Right lobe of liver (tissue), 6 donors: Measurements from ENCODE around the gene FNDC3B. TPM values are rescaled to one million over a fixed set of nuclear protein-coding genes. Genes with fewer than 3 reads are reported as not detected.

Source experiments
- ATAC-seq, 4 donors: fragments of 200-7000 bp; cut with Tn5 transposase; one replicate each; pipeline ENCODE4 v1.9.1; 2020; ENCODE audit warnings: mild to moderate bottlenecking in 4 of 4, moderate library complexity in 4 of 4
- DNase-seq, 3 donors: peaks; one replicate each; pipeline ENCODE4 v3.0.0-alpha.2; 2020
- H3K27ac ChIP-seq, 3 donors: fragments of 200-600 bp; one replicate each; pipeline ENCODE4 v1.8.0; 2022
- H3K27me3 ChIP-seq, 2 donors: fragments of 200-600 bp; one replicate each; pipeline ENCODE4 v1.8.0; 2022
- H3K36me3 ChIP-seq, 4 donors: fragments of 200-600 bp; sonication (generic) in 1 of 4; one replicate each; pipeline versions ENCODE4 v1.5.1 to v1.8.0; 2017 to 2022; ENCODE audit warnings: control low read depth in 1 of 4
- H3K4me1 ChIP-seq, 4 donors: fragments of 200-600 bp; sonication (generic) in 1 of 4; one replicate each; pipeline versions ENCODE4 v1.5.1 to v1.8.0; 2017 to 2022; ENCODE audit warnings: control low read depth in 1 of 4
- H3K4me3 ChIP-seq, 3 donors: fragments of 200-600 bp; one replicate each; pipeline ENCODE4 v1.8.0; 2022
- H3K9me3 ChIP-seq, 4 donors: fragments of 200-600 bp; sonication (generic) in 1 of 4; one replicate each; pipeline versions ENCODE4 v1.5.1 to v1.8.0; 2017 to 2022; ENCODE audit warnings: control low read depth in 1 of 4
- POLR2A ChIP-seq: fragments of 450-650 bp; IDR thresholded peaks from one replicate; pipeline ENCODE4 v1.6.1; 2017; ENCODE audit warnings: antibody characterized with exemption, mild to moderate bottlenecking
- WGBS: methylation state at CpG from one replicate; pipeline ENCODE4 v1.1.6; 2018; ENCODE audit warnings: low coverage, low lambda C conversion rate; ENCODE audit not compliant: insufficient coverage; ENCODE audit errors: missing lambda C conversion rate; 5-methylcytosine and 5-hydroxymethylcytosine counted together
- intact Hi-C, 2 donors: fragments of 100-400 bp; cut with DNase I; formaldehyde crosslinking; loops; one replicate each; pipeline versions ENCODE4 v1.11.2 to v1.14.1; 2022
- total RNA-seq, 6 experiments: library from RNA; depleted of rRNA in 2 of 6; stranded (reverse); fragments of >200 nt in 2 of 6; fragmentation: NEBNext Ultra II Directional in 3 of 6; extraction: Animal tissue kit (Norgen Biotek cat#: 25700) in 3 of 6; gene quantifications; one replicate each; pipeline versions ENCODE4 v1.1.0 to v1.2.4, GENCODE V29; 2016 to 2023
- TF ChIP-seq, protein P1 (sequence below), 4 donors: fragments of 200-600 bp in 3 of 4; fragments of 450-650 bp in 1 of 4; IDR thresholded peaks; one replicate each; pipeline versions ENCODE4 v1.5.1 to v1.8.0; 2016 to 2022; ENCODE audit warnings: antibody characterized with exemption in 4 of 4, mild to moderate bottlenecking in 2 of 4
- donor health status: DM: no; HTN: yes; CAD: no.
- donor health status: DM: no; HTN: no; CAD: no.
- donor health status: DM: no; HTN: no; CAD: no.
- donor health status: DM: no; HTN: yes; CAD: no.
- donor health status: DM: no; HTN: yes; CAD: no.

The FNDC3B gene
- total RNA-seq, 6 experiments from 2014 or later: 40.2 to 184 (median 63.5) TPM

DNA sequence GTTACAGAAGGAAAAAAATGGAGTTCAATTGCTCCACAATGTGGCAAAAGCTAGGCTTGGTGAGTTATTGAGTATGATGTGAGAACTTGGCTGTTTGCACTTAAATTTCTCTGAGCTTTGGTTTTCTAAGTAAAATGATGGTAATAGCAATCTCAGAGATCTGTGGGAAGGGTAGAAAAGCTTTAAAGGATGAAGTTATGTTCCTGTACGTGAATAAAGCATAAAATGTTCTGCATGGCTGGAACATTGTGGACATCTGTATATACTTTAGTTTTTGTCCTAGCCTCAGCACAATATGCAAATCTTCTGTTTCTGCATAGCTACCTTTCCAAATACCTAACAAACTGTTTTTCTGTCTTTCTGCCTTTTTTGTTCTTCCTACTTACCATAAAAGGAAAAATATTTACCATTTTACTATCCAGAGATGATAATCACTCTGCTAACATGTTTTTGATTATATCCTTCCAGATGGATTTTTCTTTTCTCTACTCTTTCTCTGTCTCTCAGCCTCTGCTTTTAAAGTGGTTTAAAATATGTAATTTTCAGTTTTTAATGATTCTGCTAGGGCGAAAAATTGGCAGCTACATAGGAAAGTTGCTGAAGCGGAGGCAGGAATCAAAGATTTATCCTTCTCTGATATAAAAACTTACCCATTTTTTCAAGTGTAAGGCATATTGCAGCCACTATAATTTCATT lies 188.1 kb downstream of the FNDC3B start:
- no peak for ATAC-seq
- intact Hi-C loops: no loop called here
- H3K27ac ChIP-seq: no peak overlapping the region
- no peak for TF ChIP-seq POLR2A
- TF ChIP-seq, protein P1, sequence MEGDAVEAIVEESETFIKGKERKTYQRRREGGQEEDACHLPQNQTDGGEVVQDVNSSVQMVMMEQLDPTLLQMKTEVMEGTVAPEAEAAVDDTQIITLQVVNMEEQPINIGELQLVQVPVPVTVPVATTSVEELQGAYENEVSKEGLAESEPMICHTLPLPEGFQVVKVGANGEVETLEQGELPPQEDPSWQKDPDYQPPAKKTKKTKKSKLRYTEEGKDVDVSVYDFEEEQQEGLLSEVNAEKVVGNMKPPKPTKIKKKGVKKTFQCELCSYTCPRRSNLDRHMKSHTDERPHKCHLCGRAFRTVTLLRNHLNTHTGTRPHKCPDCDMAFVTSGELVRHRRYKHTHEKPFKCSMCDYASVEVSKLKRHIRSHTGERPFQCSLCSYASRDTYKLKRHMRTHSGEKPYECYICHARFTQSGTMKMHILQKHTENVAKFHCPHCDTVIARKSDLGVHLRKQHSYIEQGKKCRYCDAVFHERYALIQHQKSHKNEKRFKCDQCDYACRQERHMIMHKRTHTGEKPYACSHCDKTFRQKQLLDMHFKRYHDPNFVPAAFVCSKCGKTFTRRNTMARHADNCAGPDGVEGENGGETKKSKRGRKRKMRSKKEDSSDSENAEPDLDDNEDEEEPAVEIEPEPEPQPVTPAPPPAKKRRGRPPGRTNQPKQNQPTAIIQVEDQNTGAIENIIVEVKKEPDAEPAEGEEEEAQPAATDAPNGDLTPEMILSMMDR (IDR thresholded peaks at IDR 0.05): no peak
- H3K4me3 ChIP-seq: no peak overlapping the region
- 88% methylated on average over 3 of the region's 3 CpGs for WGBS
- no peaks in the 10 kb centered on the region for H3K9me3 ChIP-seq
- DNase-seq: no peak
- H3K27me3 ChIP-seq: no peaks in the 10 kb centered on the region
- peaks cover 0 to 24% (median 8%) of the 10 kb centered on the region in 4 donors for H3K4me1 ChIP-seq
- peaks cover 0 to 14% (median 4%) of the 10 kb centered on the region in 4 donors for H3K36me3 ChIP-seq

DNA sequence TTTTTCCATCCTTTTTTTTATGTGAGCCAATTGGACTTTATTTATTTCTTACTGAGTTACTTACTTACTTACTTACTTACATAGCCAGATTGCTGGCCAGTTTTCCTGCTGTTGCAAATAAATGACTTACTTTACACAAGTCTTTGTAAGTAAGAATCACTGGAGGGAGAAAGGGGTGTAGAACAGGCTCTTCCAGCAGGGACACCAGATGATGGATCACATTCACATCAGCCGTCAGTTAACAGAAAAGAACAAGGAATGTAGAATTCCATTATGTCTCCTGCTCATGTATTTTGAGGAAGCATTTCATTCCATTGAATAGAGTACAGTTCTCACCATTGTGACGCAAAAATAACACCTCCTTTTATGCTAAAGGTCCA lies 188.6 kb downstream of the FNDC3B start:
- intact Hi-C loops: no loop called here
- ATAC-seq (no peak), DNase-seq (no peak)
- H3K27me3 ChIP-seq: no peaks in the 10 kb centered on the region
- peaks cover 0 to 14% (median 4%) of the 10 kb centered on the region in 4 donors for H3K36me3 ChIP-seq
- H3K4me3 ChIP-seq: no peak overlapping the region
- WGBS: 73% methylated on average over 2 of the region's 2 CpGs
- H3K27ac ChIP-seq: no peak overlapping the region
- no peaks in the 10 kb centered on the region for H3K9me3 ChIP-seq
- H3K4me1 ChIP-seq: peaks cover 0 to 28% (median 8%) of the 10 kb centered on the region in 4 donors
- no peak for TF ChIP-seq POLR2A
- TF ChIP-seq, protein P1 (IDR thresholded peaks at IDR 0.05): no peak

DNA sequence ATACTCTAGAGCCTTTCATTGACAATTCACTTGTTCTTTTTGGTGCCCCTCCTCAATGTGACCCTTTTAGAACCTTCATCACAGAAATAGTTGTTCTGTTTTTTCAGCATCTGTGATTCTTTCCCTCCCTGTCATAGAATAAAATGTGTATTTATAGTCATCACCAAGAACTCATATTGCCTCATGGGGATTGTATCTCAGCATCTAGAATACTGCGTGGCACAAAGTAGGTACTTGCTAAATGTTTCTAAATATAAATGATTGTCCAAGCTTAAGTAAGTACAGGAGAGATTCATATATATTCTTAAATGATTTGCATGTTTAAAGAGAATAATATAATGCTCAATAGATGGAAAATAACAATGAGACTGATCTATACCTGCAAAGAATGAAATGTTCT lies 190.1 kb downstream of the FNDC3B start:
- no peak overlapping the region for H3K27ac ChIP-seq
- H3K4me3 ChIP-seq: no peak overlapping the region
- DNase-seq: no peak
- no peaks in the 10 kb centered on the region for H3K9me3 ChIP-seq
- H3K4me1 ChIP-seq: peaks cover 0 to 16% (median 4%) of the 10 kb centered on the region in 4 donors
- no peak for ATAC-seq
- intact Hi-C loops: no loop called here
- 82% methylated on average over 1 of the region's 1 CpG for WGBS
- no peaks in the 10 kb centered on the region for H3K27me3 ChIP-seq
- H3K36me3 ChIP-seq: peaks cover 0 to 14% (median 4%) of the 10 kb centered on the region in 4 donors
- TF ChIP-seq POLR2A: no peak
- TF ChIP-seq, protein P1 (IDR thresholded peaks at IDR 0.05): no peak

DNA sequence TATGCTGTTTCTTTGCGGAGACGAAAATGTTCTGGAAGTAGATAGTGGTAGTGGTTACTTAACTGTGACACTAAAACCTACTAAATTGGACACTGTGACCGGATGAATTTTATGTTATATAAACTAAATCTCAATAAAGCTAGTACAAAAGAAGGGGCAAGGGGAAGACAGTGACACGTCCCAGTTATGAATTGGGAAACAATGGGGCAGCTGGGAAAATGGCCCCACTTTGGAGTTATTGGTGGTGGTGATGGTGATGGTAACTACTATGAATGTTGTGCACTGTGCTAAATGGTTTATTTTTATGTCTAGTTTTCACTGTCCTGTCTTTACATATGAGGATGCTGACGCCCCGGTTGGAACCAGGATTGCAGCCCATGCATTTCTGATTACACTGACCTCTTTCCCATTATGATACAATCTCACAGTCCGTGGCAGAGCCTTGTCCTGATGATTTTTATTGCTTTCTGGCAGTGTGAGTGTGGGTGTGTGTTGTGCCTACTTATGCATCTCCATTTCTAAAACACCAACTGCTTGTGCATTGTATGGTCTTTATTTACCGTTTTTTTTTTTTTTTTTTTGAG lies 192.0 kb downstream of the FNDC3B start:
- DNase-seq (no peak), ATAC-seq (no peak)
- no peak for TF ChIP-seq POLR2A
- TF ChIP-seq, protein P1 (IDR thresholded peaks at IDR 0.05): no peak
- peaks cover 0 to 14% (median 0%) of the 10 kb centered on the region in 4 donors for H3K4me1 ChIP-seq
- no peaks in the 10 kb centered on the region for H3K27me3 ChIP-seq
- no peak overlapping the region for H3K27ac ChIP-seq
- peaks cover 0 to 14% (median 4%) of the 10 kb centered on the region in 4 donors for H3K36me3 ChIP-seq
- H3K9me3 ChIP-seq: no peaks in the 10 kb centered on the region
- no peak overlapping the region for H3K4me3 ChIP-seq
- WGBS: 97% methylated on average over 8 of the region's 8 CpGs
- intact Hi-C loops: no loop called here
